GM12865 (cell line): ENCODE data around the gene ZNF791.
"Not testable (repeated sequence)": the region's sequence is repeated elsewhere in the genome, so short reads cannot be mapped to it uniquely, and the experiment has no call there.

Source experiments
- DNase-seq: peaks from one replicate; pipeline ENCODE4 v3.0.0; 2010; ENCODE audit warnings: low read depth
- H3K4me3 ChIP-seq: 2 replicates; pipeline ENCODE4 v1.5.1; 2011; ENCODE audit warnings: mild to moderate bottlenecking, low read depth, low read length, control low read depth
- TF ChIP-seq, protein P1 (sequence below): IDR thresholded peaks from 2 replicates; pipeline ENCODE4 v1.5.1; 2011; ENCODE audit warnings: low read length, control low read depth, low read depth, inconsistent platforms; ENCODE audit not compliant: insufficient read depth; ENCODE audit errors: missing control alignments

The ZNF791 gene

GRCh38 chr19:12675399-12675798 is 64.7 kb downstream of the ZNF791 start:
- no peak overlapping the region for H3K4me3 ChIP-seq
- TF ChIP-seq, protein P1, sequence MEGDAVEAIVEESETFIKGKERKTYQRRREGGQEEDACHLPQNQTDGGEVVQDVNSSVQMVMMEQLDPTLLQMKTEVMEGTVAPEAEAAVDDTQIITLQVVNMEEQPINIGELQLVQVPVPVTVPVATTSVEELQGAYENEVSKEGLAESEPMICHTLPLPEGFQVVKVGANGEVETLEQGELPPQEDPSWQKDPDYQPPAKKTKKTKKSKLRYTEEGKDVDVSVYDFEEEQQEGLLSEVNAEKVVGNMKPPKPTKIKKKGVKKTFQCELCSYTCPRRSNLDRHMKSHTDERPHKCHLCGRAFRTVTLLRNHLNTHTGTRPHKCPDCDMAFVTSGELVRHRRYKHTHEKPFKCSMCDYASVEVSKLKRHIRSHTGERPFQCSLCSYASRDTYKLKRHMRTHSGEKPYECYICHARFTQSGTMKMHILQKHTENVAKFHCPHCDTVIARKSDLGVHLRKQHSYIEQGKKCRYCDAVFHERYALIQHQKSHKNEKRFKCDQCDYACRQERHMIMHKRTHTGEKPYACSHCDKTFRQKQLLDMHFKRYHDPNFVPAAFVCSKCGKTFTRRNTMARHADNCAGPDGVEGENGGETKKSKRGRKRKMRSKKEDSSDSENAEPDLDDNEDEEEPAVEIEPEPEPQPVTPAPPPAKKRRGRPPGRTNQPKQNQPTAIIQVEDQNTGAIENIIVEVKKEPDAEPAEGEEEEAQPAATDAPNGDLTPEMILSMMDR = no peak
- no peak for DNase-seq

- TF ChIP-seq, protein P1 = no peak
- DNase-seq = no peak
- no peak overlapping the region for H3K4me3 ChIP-seq
Measured at GRCh38 chr19:12675940-12676339, 65.2 kb downstream of the ZNF791 start.

GRCh38 chr19:12676384-12676792 is 65.7 kb downstream of the ZNF791 start:
- DNase-seq = peak; percentile 89
- TF ChIP-seq, protein P1 = peak; percentile 95
- no peak overlapping the region for H3K4me3 ChIP-seq

DNA sequence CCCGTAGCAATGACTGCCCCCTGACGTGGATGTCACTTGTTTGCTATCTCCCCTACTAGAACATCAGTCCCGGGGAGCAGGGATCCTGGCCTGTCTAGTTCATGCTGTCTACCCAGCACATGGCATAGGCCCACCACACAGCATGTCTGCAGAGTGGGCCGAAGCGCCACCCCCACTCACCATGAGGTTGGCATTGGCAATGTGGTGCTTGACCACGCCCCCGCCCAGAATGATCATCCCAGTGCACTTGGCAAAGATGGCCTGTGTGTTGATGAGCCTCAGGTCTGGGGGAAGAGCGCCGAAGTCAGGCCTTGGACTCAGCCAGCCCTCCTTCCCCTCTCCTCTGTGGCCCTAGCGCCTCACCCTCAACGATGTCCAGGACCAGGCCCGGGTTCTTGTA is 66.2 kb downstream of the ZNF791 start:
- TF ChIP-seq, protein P1 = no peak
- no peak for DNase-seq
- no peak overlapping the region for H3K4me3 ChIP-seq

DNA sequence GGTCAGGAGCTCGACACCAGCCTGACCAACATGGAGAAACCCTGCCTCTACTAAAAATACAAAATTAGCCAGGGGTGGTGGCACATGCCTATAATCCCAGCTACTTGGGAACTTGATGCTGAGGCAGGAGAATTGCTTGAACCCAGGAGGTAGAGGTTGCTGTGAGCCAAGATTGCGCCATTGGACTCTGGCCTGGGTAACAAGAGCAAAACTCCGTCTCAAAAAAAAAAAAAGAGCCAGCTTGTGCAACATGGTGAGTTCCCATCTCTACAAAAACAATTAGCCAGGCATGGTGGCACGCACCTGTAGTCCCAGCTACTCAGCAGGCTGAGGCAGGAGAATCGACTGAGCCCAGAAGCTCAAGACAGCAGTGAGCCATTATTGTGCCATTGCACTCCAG is 67.3 kb downstream of the ZNF791 start:
- H3K4me3 ChIP-seq, DNase-seq: not testable (repeated sequence)

DNA sequence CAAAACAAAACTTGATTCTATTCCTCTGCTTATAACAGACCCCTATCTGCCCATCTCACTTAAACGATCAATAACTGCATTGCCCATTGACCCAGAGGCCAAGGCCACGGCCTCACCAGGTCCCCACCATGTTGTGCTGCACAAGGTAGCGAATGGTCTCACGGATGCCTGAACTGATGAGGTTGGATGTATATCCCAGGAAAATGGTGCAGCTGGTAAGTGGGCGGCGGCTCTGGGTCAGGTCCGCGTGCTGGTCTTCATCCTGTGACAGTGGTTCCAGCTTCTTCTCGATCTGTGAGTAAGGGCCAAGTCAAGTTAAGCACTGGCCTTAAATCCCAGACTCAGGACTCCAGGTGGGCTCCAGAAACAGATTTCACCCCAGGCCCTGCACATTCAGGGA is 69.3 kb downstream of the ZNF791 start:
- peak overlapping the region; percentile 15; the same call in 1 of the 2 replicates for H3K4me3 ChIP-seq
- TF ChIP-seq, protein P1 = no peak
- no peak for DNase-seq

DNA sequence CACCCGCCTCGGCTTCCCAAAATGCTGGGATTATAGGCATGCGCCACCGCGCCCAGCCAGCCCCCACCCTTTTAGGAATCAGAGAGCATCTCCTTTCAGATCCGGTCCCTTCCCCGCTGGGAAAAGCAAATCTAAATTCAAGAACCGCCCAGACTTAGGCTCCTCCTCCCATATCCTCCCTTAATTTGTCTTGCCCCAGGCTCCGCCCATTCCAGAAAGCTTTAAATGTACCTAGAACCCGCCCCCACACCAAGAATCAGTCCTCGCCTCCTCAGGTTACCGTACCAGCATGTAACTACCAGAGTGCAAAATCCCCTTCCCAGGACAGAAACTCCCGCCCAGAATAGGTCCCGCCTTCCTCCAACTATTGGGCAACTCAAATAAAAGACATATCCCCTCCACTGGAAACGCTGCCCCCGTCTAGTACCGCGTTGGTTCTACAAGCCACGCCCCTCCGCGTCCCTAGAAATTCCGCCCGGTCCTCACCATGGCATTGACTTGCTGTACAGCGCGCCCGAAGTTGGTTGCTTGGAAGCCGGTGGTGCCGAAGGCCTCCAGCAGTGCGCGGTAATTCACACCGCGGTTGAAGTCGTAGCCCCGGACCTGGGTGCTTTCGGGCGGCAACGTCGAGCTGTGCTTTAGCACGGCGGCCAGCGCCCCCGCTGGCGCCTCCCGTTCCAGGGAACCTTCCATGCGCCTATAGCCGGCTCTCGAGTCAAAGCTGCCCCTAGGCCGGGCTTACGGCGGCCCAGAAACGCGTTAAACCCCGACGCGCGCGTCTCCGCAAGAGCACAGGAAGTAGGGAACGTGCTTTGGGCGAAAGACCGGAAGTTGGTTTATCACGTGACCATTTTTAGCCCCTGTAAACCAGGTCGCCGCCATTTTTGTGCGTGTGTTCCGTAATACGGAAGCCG is 70.6 kb downstream of the ZNF791 start, which contains the start of gene DHPS:
Gene DHPS, minus strand, starts transcription at position 807 of the 914 bp plus-strand sequence. Its CDS starts 114 bp downstream, at position 693.
- DNase-seq = peak; percentile 99
- TF ChIP-seq, protein P1 = no peak
- peak within 1 kb of the TSS; percentile 89 for H3K4me3 ChIP-seq
